CD14-positive monocyte (primary cell): ENCODE results near the gene MSI2. TPM values are rescaled to one million over a fixed set of nuclear protein-coding genes. Genes with fewer than 3 reads are reported as not detected.

Experiments used
- DNase-seq, 3 donors: peaks; one replicate each; pipeline ENCODE4 v3.0.0-alpha.2; 2011 to 2022
- H2AFZ ChIP-seq: 2 replicates; pipeline ENCODE4 v1.6.0; 2012; ENCODE audit warnings: mild to moderate bottlenecking, low read depth, low read length, inconsistent platforms; ENCODE audit not compliant: insufficient read depth, poor library complexity, severe bottlenecking
- H3K27ac ChIP-seq, 2 donors: 1 replicate in 1 of 2; 2 replicates in 1 of 2; pipeline ENCODE4 v1.5.1; 2012 to 2013; ENCODE audit warnings: low read length in 2 of 2, control low read depth in 1 of 2, inconsistent platforms in 1 of 2, low read depth in 1 of 2, mild to moderate bottlenecking in 1 of 2
- H3K27me3 ChIP-seq, 2 donors: one replicate each; pipeline versions ENCODE4 v1.6.0 to v1.6.1; 2011 to 2013; ENCODE audit warnings: low read length in 2 of 2; ENCODE audit not compliant: control insufficient read depth in 2 of 2, insufficient read depth in 2 of 2
- H3K36me3 ChIP-seq, 2 donors: replicated peaks in 1 of 2; 1 replicate in 1 of 2; 2 replicates in 1 of 2; pipeline versions ENCODE4 v1.5.1 to v1.6.1; 2012 to 2013; ENCODE audit warnings: low read length in 2 of 2, control low read depth in 1 of 2, inconsistent platforms in 1 of 2, mild to moderate bottlenecking in 1 of 2; ENCODE audit not compliant: insufficient read depth in 2 of 2, control insufficient read depth in 1 of 2
- H3K4me1 ChIP-seq, 2 donors: 1 replicate in 1 of 2; 2 replicates in 1 of 2; pipeline versions ENCODE4 v1.5.1 to v1.6.1; 2012 to 2013; ENCODE audit warnings: low read length in 2 of 2, control low read depth in 1 of 2, inconsistent platforms in 1 of 2, mild to moderate bottlenecking in 1 of 2, moderate library complexity in 1 of 2; ENCODE audit not compliant: insufficient read depth in 2 of 2, control insufficient read depth in 1 of 2
- H3K4me2 ChIP-seq: replicated peaks from 2 replicates; pipeline ENCODE3; 2012; ENCODE audit warnings: low read length, moderate library complexity, mild to moderate bottlenecking; ENCODE audit not compliant: poor library complexity, severe bottlenecking; ENCODE audit errors: extremely low read depth
- H3K4me3 ChIP-seq, 3 experiments: fragments of 200-600 bp in 1 of 3; sonication (generic) in 1 of 3; replicated peaks in 1 of 3; 1 replicate in 2 of 3; 2 replicates in 1 of 3; pipeline ENCODE4 v1.5.1; 2011 to 2013; ENCODE audit warnings: low read length in 3 of 3, mild to moderate bottlenecking in 3 of 3, control low read depth in 2 of 3, low read depth in 2 of 3, inconsistent platforms in 1 of 3, moderate library complexity in 1 of 3
- H3K79me2 ChIP-seq: 2 replicates; pipeline ENCODE4 v1.6.0; 2012; ENCODE audit warnings: mild to moderate bottlenecking, control low read depth, inconsistent platforms, low read length, moderate library complexity; ENCODE audit not compliant: insufficient read depth
- H3K9ac ChIP-seq: 2 replicates; pipeline ENCODE4 v1.6.0; 2017; ENCODE audit warnings: low read length, mild to moderate bottlenecking; ENCODE audit not compliant: insufficient read depth, poor library complexity, severe bottlenecking
- H3K9me3 ChIP-seq, 2 donors: replicated peaks in 1 of 2; 1 replicate in 1 of 2; 2 replicates in 1 of 2; pipeline versions ENCODE4 v1.5.1 to v1.6.1; 2012 to 2013; ENCODE audit warnings: low read length in 2 of 2, control low read depth in 1 of 2; ENCODE audit not compliant: control insufficient read depth in 1 of 2, insufficient read depth in 1 of 2
- H4K20me1 ChIP-seq: 2 replicates; pipeline ENCODE4 v1.6.0; 2012; ENCODE audit warnings: mild to moderate bottlenecking, low read length, control low read depth, moderate library complexity; ENCODE audit not compliant: insufficient read depth
- H3K27ac Mint-ChIP-seq, 7 donors: one replicate each; pipeline ENCODE4 v1.8.0; 2020; ENCODE audit warnings: mild to moderate bottlenecking in 7 of 7, mixed read lengths in 7 of 7, moderate library complexity in 6 of 7, inconsistent platforms in 2 of 7
- H3K27me3 Mint-ChIP-seq, 3 donors: one replicate each; pipeline ENCODE4 v1.8.0; 2021 to 2022; ENCODE audit warnings: low read depth in 3 of 3, mild to moderate bottlenecking in 3 of 3, mixed read lengths in 3 of 3, moderate library complexity in 3 of 3, inconsistent platforms in 1 of 3
- H3K36me3 Mint-ChIP-seq, 2 donors: one replicate each; pipeline ENCODE4 v1.8.0; 2020; ENCODE audit warnings: mixed read lengths in 2 of 2, inconsistent platforms in 1 of 2, mild to moderate bottlenecking in 1 of 2
- H3K4me1 Mint-ChIP-seq: one replicate; pipeline ENCODE4 v1.8.0; 2020; ENCODE audit warnings: mild to moderate bottlenecking, mixed read lengths
- H3K4me3 Mint-ChIP-seq, 2 donors: one replicate each; pipeline ENCODE4 v1.8.0; 2020; ENCODE audit warnings: mild to moderate bottlenecking in 2 of 2, mixed read lengths in 2 of 2, moderate library complexity in 1 of 2
- H3K9me3 Mint-ChIP-seq, 7 donors: one replicate each; pipeline ENCODE4 v1.8.0; 2020 to 2022; ENCODE audit warnings: mixed read lengths in 7 of 7, mild to moderate bottlenecking in 6 of 7, moderate library complexity in 6 of 7, inconsistent platforms in 2 of 7
- CTCF ChIP-seq: fragments of 200-600 bp; IDR thresholded peaks from one replicate; pipeline ENCODE4 v1.8.0; 2022; ENCODE audit warnings: antibody characterized with exemption, mild to moderate bottlenecking
- WGBS: methylation state at CpG from one replicate; pipeline ENCODE4 v1.1.5; 2013; ENCODE audit warnings: missing lambda C conversion rate; ENCODE audit not compliant: insufficient coverage; 5-methylcytosine and 5-hydroxymethylcytosine counted together
- intact Hi-C, 2 donors: fragments of 100-400 bp; cut with micrococcal nuclease; formaldehyde crosslinking; loops; one replicate each; pipeline versions ENCODE4 v1.15.0 to v1.15.1; 2023
- polyA plus RNA-seq, 3 donors: library from polyadenylated mRNA; depleted of rRNA in 1 of 3; unstranded in 2 of 3; stranded (reverse) in 1 of 3; fragments of 300-500 nt in 2 of 3; fragments of >200 nt in 1 of 3; fragmentation: Illumina TruSeq in 2 of 3; gene quantifications; 1 replicate in 2 of 3; 2 replicates in 1 of 3; pipeline ENCODE4 v1.2.3, GENCODE V29; 2012 to 2021

MSI2 gene
- polyA plus RNA-seq, 3 donors, result 0.20 to 6.6 (median 0.37) TPM

GRCh38 chr17:57679356-57679755 lies 423.0 kb downstream of the MSI2 start:
- TF ChIP-seq CTCF, result no peak
- H3K4me3 Mint-ChIP-seq, result no peak overlapping the region
- no peak overlapping the region for H3K27ac ChIP-seq
- peaks cover 2 to 6% of the 10 kb centered on the region in 2 donors for H3K36me3 ChIP-seq
- 100% methylated on average over 1 of the region's 7 CpGs for WGBS
- no peak for DNase-seq
- no peak overlapping the region for H3K9ac ChIP-seq
- H4K20me1 ChIP-seq, result no peaks in the 10 kb centered on the region
- H3K9me3 Mint-ChIP-seq, result no peaks in the 10 kb centered on the region
- H3K4me2 ChIP-seq, result no peak overlapping the region
- H3K4me3 ChIP-seq, result no peak overlapping the region
- no peak overlapping the region for H2AFZ ChIP-seq
- H3K4me1 ChIP-seq, result no peaks in the 10 kb centered on the region
- H3K27me3 ChIP-seq, result no peaks in the 10 kb centered on the region
- H3K9me3 ChIP-seq, result no peaks in the 10 kb centered on the region
- no peaks in the 10 kb centered on the region for H3K79me2 ChIP-seq
- intact Hi-C loops, result loop anchor here in 1 of 2 donors (10.0 kb wide), 1 partner anchor 545 kb away; no protein-coding TSS in a partner anchor
- no peaks in the 10 kb centered on the region for H3K4me1 Mint-ChIP-seq
- no peaks in the 10 kb centered on the region for H3K27me3 Mint-ChIP-seq
- H3K27ac Mint-ChIP-seq, result no peak overlapping the region
- peaks cover 2 to 17% of the 10 kb centered on the region in 2 donors for H3K36me3 Mint-ChIP-seq

- peak overlapping the region in 1 of 7 donors; percentile 5 for H3K27ac Mint-ChIP-seq
- Histone ChIP-seq H3K4me1 (no peaks in the 10 kb centered on the region), H3K36me3 (peaks cover 2 to 5% of the 10 kb centered on the region in 2 donors), H3K4me3 (no peak overlapping the region), H3K27ac (no peak overlapping the region), H3K27me3 (no peaks in the 10 kb centered on the region), H3K79me2 (no peaks in the 10 kb centered on the region), H3K9me3 (no peaks in the 10 kb centered on the region), H3K9ac (no peak overlapping the region), H3K4me2 (no peak overlapping the region), H4K20me1 (no peaks in the 10 kb centered on the region), H2AFZ (no peak overlapping the region)
- 93% methylated on average over 3 of the region's 10 CpGs for whole genome bisulfite sequencing
- H3K36me3 Mint-ChIP-seq, result peaks cover 2 to 16% of the 10 kb centered on the region in 2 donors
- no peaks in the 10 kb centered on the region for H3K27me3 Mint-ChIP-seq
- no peak for TF ChIP-seq CTCF
- H3K4me3 Mint-ChIP-seq, result no peak overlapping the region
- DNase-seq, result no peak
- no peaks in the 10 kb centered on the region for H3K9me3 Mint-ChIP-seq
- intact Hi-C loops, result loop anchor here in 1 of 2 donors (10.0 kb wide), 1 partner anchor 545 kb away; no protein-coding TSS in a partner anchor
- no peaks in the 10 kb centered on the region for H3K4me1 Mint-ChIP-seq
Measured at GRCh38 chr17:57679906-57680695, 423.8 kb downstream of the MSI2 start.
